SW480 (cell line): ENCODE measurements around the gene HNMT.
A peak's percentile ranks its signal among the peaks of the same experiment; 100 is the strongest.
"Not testable (repeated sequence)": the region's sequence is repeated elsewhere in the genome, so short reads cannot be mapped to it uniquely, and the experiment has no call there.

Experiments
- DNase-seq: peaks from one replicate; pipeline ENCODE4 v3.0.0-alpha.2; 2016; ENCODE audit warnings: low spot score

The HNMT gene

DNA sequence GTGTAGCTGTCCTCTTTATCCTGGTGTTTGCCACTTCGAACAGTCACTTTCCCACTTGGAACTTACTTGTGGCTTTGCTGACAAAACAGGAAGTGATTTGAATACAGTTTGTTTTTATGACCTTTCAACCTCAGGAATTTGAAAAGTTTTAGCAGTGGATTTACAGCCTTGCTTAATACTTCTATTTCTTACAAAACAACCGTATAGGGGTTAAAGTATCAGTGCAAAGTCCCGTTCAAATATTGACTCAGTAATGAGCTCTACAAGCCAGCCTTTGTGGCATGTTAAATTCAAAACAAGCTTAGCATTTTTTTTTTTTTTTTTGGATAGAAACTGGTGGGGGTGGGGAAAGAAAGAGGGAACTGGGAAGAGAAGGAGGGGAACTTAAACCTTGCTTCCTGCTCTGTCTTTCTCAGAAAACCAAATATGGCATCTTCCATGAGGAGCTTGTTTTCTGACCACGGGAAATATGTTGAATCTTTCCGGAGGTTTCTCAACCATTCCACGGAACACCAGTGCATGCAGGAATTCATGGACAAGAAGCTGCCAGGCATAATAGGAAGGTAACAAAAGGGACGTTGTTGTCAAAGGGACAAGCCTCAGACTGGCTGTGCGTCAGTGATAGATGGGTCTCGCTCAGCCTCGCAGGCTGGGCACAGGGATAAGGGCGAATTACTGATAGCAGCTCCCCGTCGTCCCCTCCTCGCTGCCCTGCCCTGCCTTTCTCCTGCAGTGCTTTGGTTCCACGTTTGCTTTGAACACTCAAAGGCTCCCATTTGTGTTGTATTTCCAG, at the start of gene HNMT:
TSS of gene HNMT (plus strand) at position 408 of the 793 bp plus-strand sequence. CDS start at position 427, 19 bp downstream.
- DNase-seq, result peak; percentile 43

DNA sequence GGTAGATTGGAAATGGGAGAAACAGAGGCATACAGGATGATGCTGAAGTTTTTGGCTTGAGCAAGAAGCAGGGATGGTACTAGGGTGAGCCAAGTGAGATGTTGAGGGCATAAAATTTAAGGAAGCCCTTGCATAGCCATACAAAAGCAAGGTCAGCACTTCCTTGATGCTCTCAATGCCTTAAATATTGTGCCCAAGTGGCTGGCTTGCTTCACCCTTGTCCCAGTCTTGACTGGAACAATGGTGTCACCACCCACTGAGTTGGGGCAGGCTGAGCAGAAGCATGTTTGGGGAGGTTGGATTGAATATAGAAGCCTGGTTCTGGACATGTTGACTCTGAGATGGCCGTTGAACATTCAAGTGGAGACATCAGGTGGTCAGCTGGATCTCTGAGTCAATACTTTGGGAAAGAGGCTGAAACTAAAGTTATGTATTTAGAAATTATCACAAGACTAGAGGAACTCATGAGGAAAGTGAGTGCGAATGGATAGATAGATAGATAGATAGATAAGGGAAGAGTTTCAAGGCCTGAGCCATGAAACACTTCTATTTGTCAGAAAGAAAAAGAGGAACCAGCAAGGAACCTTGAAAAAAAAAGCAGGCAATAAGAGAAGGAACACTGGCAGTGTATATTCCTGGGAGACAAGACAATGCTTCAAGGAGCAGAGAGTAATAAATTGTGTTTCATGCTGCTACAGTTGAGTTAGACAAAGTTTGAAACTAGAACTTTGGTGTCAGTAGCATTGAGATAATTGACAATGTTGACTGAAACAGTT, 43.0 kb upstream of the HNMT start:
- no peak for DNase-seq

DNA sequence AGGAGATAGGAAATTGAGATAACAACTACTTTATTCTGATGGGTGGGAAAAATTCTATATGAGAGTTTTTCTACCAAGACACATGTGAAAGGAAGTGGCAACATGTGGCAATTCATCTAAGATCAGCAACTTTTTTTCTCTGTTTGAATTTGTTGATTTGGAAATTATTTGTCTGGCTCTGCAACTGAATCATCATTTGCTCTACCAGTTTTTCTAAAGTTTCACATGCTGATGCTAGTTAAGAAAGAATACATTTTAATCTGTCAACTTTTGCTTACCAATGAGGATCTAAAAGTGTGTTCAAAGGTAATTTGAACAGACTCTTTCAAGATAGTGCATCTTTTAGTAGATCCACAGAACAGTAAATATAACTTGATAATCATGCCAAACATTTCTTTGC, 42.1 kb upstream of the HNMT start:
- not testable (repeated sequence) for DNase-seq

GRCh38 chr2:137924019-137924418, 40.3 kb upstream of the HNMT start:
- DNase-seq, result no peak

- no peak for DNase-seq
Observed at GRCh38 chr2:137925599-137925998, 38.7 kb upstream of the HNMT start.

GRCh38 chr2:137927846-137928245, 36.4 kb upstream of the HNMT start:
- no peak for DNase-seq

- peak; percentile 4 for DNase-seq
Observed at GRCh38 chr2:137928547-137929518, 35.4 kb upstream of the HNMT start.

DNA sequence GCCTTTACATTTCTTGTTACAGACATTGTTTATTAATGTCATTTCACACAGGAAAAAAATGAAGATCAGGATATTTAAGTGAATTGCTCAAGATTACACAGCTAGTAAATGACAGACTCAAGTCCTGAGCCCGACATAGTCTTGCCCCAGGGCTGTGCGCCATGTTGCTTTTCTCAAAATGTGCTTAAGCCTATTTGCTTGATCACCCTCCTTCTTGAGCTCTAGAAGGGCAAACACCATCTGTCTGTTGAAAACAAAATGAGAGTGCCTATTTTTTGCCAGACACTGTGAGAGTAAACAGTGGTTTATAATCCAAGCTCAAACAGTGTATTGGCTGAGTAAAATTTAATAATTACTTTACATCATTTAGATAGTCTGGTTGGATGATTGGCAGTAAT, 34.8 kb upstream of the HNMT start:
- no peak for DNase-seq

DNA sequence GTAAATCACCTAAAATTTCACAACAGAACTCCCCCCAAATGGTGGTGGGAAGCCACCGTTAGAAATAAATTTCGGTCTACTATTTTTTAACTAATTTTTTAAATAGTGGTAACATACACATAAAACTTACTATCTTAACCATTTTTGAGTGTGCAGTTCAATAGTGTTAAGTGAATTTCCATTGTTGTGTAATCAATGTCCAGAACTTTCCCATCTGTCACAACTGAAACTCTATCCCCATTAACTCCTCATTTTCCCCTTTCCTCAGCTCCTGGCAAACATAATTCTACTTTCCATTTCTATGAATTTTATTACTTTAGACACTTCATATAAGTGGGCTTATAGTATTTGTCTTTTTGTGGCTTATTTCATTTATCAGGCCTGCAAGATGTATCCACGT, 34.1 kb upstream of the HNMT start:
- no peak for DNase-seq

DNA sequence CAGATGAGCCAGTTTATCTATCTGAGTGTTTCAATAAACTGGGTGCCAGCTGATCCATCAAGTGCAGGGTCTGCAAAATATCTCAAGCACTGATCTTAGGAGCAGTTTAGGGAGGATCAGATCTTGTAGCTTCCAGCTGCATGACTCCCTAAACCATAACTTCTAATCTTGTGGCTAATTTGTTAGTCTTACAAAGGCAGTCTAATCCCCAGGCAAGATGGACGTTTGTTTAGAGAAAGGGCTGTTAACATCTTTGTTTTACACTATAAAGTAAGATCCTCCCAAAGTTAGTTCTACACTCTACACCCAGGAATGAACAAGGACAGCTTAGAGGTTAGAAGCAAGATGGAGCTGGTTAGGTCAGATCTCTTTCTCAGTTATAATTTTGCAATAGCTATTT, 28.7 kb upstream of the HNMT start:
- no peak for DNase-seq

DNA sequence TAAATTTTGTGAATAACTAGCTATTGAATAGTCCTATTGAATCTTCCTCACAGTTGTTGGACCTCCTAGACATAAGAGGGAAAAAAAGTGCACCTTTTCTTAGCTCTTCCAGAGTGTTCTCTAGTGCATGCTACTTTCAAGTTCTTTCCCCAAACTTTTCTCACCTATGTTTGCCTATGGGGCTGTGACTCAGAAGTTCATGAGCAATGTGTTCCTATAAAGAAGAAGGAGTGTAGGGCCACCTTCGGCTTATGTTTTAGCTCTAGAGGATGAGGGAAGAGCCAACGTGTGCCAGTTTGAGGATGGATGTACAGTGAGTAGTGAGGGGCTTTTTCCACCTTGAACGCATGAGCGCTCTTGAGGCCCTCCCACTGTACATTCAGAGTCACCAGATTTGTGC, 27.0 kb upstream of the HNMT start:
- DNase-seq, result no peak

DNA sequence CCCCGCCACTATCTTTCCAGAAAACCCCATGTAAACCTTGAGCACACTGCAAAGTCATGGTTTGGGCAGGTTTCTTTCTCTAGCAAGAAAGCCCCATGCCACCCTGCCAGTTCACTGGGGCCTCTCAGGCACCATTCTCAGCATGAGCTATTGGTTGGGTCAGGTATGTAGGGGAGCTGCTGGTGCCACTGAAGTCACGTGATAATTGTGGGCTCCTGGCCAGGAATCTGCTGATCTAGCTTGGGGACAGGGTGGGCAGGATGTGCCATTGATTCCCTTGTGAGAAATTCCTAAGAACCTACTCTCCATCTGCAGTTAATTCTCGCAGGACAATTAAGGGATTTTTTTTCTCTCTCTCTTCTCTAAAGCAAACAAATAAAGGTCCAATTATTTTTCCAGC, 26.5 kb upstream of the HNMT start:
- no peak for DNase-seq

GRCh38 chr2:137938204-137938603, 26.1 kb upstream of the HNMT start:
- DNase-seq, result no peak

GRCh38 chr2:137939026-137939425, 25.2 kb upstream of the HNMT start:
- DNase-seq, result no peak

DNA sequence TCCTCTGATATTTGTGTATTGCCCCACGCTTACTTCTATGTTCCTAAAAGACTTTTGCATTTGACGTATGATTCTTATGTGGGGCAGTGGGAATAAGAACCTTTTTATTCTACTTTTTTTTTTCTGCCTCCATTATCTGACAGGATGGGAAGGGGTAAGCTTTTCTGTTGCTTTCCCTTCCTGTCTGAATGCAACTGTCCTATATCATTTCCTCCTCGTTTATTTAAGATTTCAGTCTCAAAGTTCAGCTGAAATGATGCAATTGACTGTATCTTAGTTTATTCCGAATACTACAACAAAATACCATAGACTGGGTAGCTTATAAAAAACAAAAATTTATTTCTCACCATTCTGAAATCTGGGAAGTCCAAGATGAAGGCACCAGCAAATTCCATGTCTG, 24.1 kb upstream of the HNMT start:
- no peak for DNase-seq

DNA sequence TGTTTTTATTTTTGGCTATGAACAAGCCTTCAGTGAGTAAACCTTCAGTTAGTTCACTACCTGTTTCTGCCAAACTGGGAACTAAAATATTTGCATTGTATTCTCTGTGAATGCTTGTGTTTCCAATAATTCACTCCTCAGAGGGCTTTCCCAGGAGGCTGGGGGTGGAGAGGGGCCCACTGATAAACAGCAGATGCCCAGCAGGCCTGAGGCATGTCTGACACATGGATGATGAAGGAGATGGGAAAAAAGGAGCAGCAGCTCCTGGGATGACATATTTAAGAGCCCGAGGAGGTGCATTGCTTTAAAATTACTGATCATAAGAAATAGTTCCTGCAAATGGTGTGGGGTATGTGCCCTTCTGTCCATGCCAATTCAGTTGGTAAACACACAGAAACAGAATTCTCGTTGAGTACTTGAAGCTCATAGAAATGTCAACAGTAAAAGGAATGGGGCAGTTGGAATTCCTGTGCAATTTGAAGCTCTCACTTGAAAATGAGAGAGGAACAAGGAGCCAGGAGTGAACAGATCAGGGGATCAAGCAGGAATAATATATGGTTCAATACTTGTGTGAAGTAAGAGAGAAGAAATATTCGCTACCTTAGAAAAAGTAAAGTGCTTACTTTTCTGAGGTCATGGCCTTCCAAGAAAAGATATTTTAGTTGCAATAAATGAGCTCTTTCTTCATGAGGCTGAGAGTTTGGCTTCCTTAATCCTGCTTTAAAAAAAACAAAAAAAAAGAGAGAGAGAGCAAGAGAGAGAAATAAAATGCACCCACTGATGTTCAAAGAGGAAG, 22.0 kb upstream of the HNMT start:
- DNase-seq, result no peak

- DNase-seq, result no peak
Observed at GRCh38 chr2:137942833-137943677, 21.2 kb upstream of the HNMT start.

DNA sequence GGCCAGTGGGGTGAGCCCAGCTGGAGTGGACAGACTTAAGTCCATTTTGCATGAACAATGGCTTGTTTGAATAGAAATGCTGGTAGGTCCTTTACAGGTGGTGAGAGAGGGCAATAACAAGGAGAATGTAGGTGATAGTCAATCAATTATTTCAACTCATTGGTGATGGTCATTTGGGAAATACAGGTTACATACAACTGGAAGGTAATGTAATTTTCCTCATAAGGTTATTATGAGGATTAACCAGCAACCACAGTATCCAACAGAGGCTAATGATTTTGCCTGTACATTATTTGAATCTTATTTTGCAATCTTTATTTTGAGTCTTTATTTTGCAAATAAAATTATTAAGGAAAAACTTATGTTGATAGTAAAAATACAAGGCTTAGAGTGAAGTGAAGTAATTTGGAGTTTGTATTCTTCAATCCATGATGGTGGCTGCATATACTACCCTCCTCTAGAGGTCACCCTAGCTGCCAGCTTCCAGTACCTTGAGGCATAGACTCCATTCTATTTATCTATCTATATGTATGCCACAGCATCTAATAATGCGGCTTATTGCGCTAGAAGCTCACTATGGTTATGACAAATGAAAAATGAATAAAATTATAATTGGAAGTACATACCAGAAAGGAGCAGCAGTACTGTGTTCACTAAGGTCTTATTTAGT, 20.5 kb upstream of the HNMT start:
- no peak for DNase-seq

DNA sequence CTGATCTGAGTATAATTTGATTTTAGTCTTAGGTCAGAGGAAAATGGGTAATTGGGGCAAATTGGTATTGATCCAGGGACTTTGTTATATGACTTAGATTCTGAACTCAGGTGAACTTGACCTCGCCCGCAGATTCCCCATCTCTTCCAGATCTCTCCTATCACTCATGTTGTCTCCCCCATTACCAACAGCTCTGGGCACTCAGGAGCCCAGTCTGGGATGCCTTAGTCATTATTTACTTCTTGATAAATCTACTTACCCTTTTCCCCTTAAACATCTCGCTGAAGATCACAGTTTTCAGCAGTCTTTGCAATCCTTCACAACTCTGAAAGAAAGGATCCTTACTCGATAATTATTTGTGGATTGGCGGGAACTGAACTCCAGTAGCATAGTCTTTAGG, 19.6 kb upstream of the HNMT start:
- no peak for DNase-seq

GRCh38 chr2:137945229-137945628, 19.0 kb upstream of the HNMT start:
- DNase-seq, result no peak
